Sigmoid colon (tissue), 7 donors: ENCODE data around the gene CDK19. TPM values are rescaled to one million over a fixed set of nuclear protein-coding genes. Genes with fewer than 3 reads are reported as not detected.

ENCODE experiments used
- DNase-seq: peaks from one replicate; pipeline ENCODE4 v3.0.0-alpha.2; 2019
- H3K27ac ChIP-seq, 4 donors: fragments of 200-600 bp; sonication (generic); one replicate each; pipeline ENCODE4 v1.5.1; 2016 to 2019; ENCODE audit warnings: mild to moderate bottlenecking in 1 of 4
- H3K27me3 ChIP-seq, 3 donors: fragments of 200-600 bp; sonication (generic); one replicate each; pipeline ENCODE4 v1.5.1; 2019; ENCODE audit warnings: mild to moderate bottlenecking in 1 of 3
- H3K36me3 ChIP-seq, 4 donors: fragments of 200-600 bp; sonication (generic); one replicate each; pipeline ENCODE4 v1.5.1; 2016 to 2019
- H3K4me1 ChIP-seq, 4 donors: fragments of 200-600 bp; sonication (generic); one replicate each; pipeline ENCODE4 v1.5.1; 2017 to 2019
- H3K4me3 ChIP-seq, 4 donors: fragments of 200-600 bp; sonication (generic); one replicate each; pipeline ENCODE4 v1.5.1; 2017 to 2019; ENCODE audit warnings: mild to moderate bottlenecking in 2 of 4, moderate library complexity in 1 of 4
- H3K9me3 ChIP-seq, 4 donors: fragments of 200-600 bp in 3 of 4; sonication (generic) in 3 of 4; one replicate each; pipeline versions ENCODE4 v1.5.1 to v1.6.1; 2013 to 2019
- CTCF ChIP-seq, 4 experiments: fragments of 450-650 bp in 3 of 4; fragments of 200-600 bp in 1 of 4; IDR thresholded peaks; one replicate each; pipeline ENCODE4 v1.5.1; 2016 to 2019; ENCODE audit warnings: antibody characterized with exemption in 4 of 4, mild to moderate bottlenecking in 3 of 4, moderate library complexity in 2 of 4
- EP300 ChIP-seq, 4 donors: sonication (generic); formaldehyde crosslinking; IDR thresholded peaks; one replicate each; pipeline ENCODE4 v1.6.1; 2017; ENCODE audit warnings: antibody characterized with exemption in 4 of 4
- POLR2A ChIP-seq, 2 donors: fragments of 450-650 bp; IDR thresholded peaks; one replicate each; pipeline ENCODE4 v1.6.1; 2016; ENCODE audit warnings: antibody characterized with exemption in 2 of 2, mild to moderate bottlenecking in 2 of 2, moderate library complexity in 2 of 2
- POLR2AphosphoS5 ChIP-seq, 4 donors: sonication (generic); formaldehyde crosslinking; IDR thresholded peaks; one replicate each; pipeline ENCODE4 v1.6.1; 2017; ENCODE audit warnings: antibody characterized with exemption in 4 of 4
- WGBS, 2 donors: extraction: QIAGEN DNeasy Blood & Tissue Kit; methylation state at CpG; one replicate each; pipeline ENCODE4 v1.1.7; 2013; 5-methylcytosine and 5-hydroxymethylcytosine counted together
- intact Hi-C: fragments of 100-400 bp; cut with DNase I; formaldehyde crosslinking; loops from one replicate; pipeline ENCODE4 v1.15.1; 2023
- polyA plus RNA-seq, 3 donors: library from polyadenylated mRNA; stranded (reverse); fragments of 200-250 nt; gene quantifications; one replicate each; pipeline ENCODE4 v1.2.3, GENCODE V29; 2013
- total RNA-seq, 4 donors: library from RNA; depleted of rRNA; stranded (reverse); fragments of >200 nt; gene quantifications; one replicate each; pipeline ENCODE4 v1.1.0, GENCODE V29; 2016
- donor health status: healthy with polysubstance abuse.
- donor health status: Bipolar disorder and iron deficiency.
- donor health status: healthy.

The CDK19 gene
- total and polyA plus RNA-seq, 7 donors, result 6.7 to 17.8 (median 12.1) TPM

- Histone ChIP-seq H3K27me3 (no peaks in the 10 kb centered on the region), H3K4me3 (no peak overlapping the region), H3K27ac (no peak overlapping the region), H3K9me3 (no peaks in the 10 kb centered on the region), H3K4me1 (peaks cover 0 to 10% (median 4%) of the 10 kb centered on the region in 4 donors), H3K36me3 (no peaks in the 10 kb centered on the region)
- no peak for TF ChIP-seq CTCF (IDR thresholded peaks at IDR 0.05)
- TF ChIP-seq POLR2A (IDR thresholded peaks at IDR 0.05), result no peak
- no peak for TF ChIP-seq POLR2AphosphoS5 (IDR thresholded peaks at IDR 0.05)
- no peak for TF ChIP-seq EP300 (IDR thresholded peaks at IDR 0.05)
- DNase-seq, result no peak
- WGBS, 2 donors, result 15 to 59% methylated on average over 7 of the region's 7 CpGs
- intact Hi-C loops, result no loop called here
These were observed 248.7 kb downstream of the CDK19 start for GRCh38 chr6:110566346-110567125.

GRCh38 chr6:110564703-110565421 is 250.4 kb downstream of the CDK19 start:
- Histone ChIP-seq H3K27ac (no peak overlapping the region), H3K9me3 (no peaks in the 10 kb centered on the region), H3K36me3 (no peaks in the 10 kb centered on the region), H3K27me3 (no peaks in the 10 kb centered on the region), H3K4me3 (no peak overlapping the region), H3K4me1 (peaks cover 0 to 10% (median 4%) of the 10 kb centered on the region in 4 donors)
- 83 to 90% methylated on average over 6 of the region's 6 CpGs for WGBS, 2 donors
- TF ChIP-seq CTCF (IDR thresholded peaks at IDR 0.05), result no peak
- DNase-seq, result no peak
- intact Hi-C loops, result no loop called here

- 87 to 93% methylated on average over 2 of the region's 2 CpGs for WGBS, 2 donors
- Histone ChIP-seq H3K36me3 (no peaks in the 10 kb centered on the region), H3K9me3 (no peaks in the 10 kb centered on the region), H3K4me3 (no peak overlapping the region), H3K27me3 (no peaks in the 10 kb centered on the region), H3K27ac (no peak overlapping the region), H3K4me1 (peaks cover 0 to 10% (median 4%) of the 10 kb centered on the region in 4 donors)
- DNase-seq, result no peak
- intact Hi-C loops, result no loop called here
- no peak for TF ChIP-seq POLR2A (IDR thresholded peaks at IDR 0.05)
- TF ChIP-seq EP300 (IDR thresholded peaks at IDR 0.05), result no peak
These were observed 251.6 kb downstream of the CDK19 start for GRCh38 chr6:110563711-110564110.

GRCh38 chr6:110562316-110562915 is 252.9 kb downstream of the CDK19 start:
- TF ChIP-seq CTCF (IDR thresholded peaks at IDR 0.05) (no peak), POLR2AphosphoS5 (IDR thresholded peaks at IDR 0.05) (no peak), EP300 (IDR thresholded peaks at IDR 0.05) (no peak), POLR2A (IDR thresholded peaks at IDR 0.05) (no peak)
- Histone ChIP-seq H3K27ac (no peak overlapping the region), H3K4me3 (no peak overlapping the region), H3K4me1 (peaks cover 0 to 10% (median 4%) of the 10 kb centered on the region in 4 donors), H3K9me3 (no peaks in the 10 kb centered on the region), H3K36me3 (no peaks in the 10 kb centered on the region), H3K27me3 (no peaks in the 10 kb centered on the region)
- WGBS, 2 donors, result 96 to 98% methylated on average over 6 of the region's 6 CpGs
- DNase-seq, result no peak
- intact Hi-C loops, result no loop called here

GRCh38 chr6:110561696-110562095 is 253.6 kb downstream of the CDK19 start:
- Histone ChIP-seq H3K4me1 (peaks cover 0 to 7% (median 3%) of the 10 kb centered on the region in 4 donors), H3K9me3 (no peaks in the 10 kb centered on the region), H3K36me3 (no peaks in the 10 kb centered on the region), H3K4me3 (no peak overlapping the region), H3K27me3 (no peaks in the 10 kb centered on the region), H3K27ac (no peak overlapping the region)
- no peak for DNase-seq
- intact Hi-C loops, result no loop called here
- TF ChIP-seq EP300 (IDR thresholded peaks at IDR 0.05) (no peak), POLR2AphosphoS5 (IDR thresholded peaks at IDR 0.05) (no peak), POLR2A (IDR thresholded peaks at IDR 0.05) (no peak), CTCF (IDR thresholded peaks at IDR 0.05) (no peak)
